Measurements from ENCODE around the gene DAP. TPM values are rescaled to one million over a fixed set of nuclear protein-coding genes. Genes with fewer than 3 reads are reported as not detected.

Gene DAP
- total RNA-seq, 1 experiment from 2014 or later: 47.2 TPM

DNA sequence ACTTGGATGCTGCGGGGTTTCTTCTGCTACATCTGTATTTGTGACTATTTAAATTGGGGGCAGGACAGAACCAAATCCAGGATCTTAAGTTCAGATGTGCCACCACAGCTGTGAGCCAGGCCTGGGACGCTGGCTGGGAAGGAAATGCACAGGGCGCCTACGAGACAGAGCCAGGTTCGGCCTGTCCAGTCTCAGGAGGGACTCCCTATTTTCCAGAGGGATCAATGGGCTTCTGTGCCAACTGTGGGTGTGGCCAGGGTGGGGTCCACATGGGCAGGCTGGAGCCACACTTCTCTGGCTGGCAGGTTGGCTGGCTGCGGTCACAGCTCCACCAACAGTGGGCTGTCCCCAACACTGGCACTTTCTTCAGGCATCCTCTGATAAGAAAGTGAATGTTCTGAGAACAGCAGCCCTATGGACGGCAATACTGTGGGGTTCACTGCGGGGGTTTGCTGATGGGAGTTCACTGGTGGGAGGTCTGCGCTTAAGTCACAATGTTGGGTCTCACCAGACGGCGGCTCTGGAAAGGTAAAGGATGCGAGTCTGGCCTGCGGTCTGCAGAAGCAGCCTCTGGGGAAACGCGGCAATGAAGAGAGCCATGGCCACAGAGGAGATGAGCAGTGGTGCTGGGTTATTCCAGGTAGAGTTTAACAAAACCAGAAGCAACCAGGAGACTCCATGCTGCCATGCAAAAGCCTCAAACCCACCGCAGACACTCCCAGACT, 78.1 kb downstream of the DAP start:
- no peak overlapping the region for H3K27ac ChIP-seq (ENCODE audit: insufficient read length, low read depth, low read length)
- no peak overlapping the region for H3K9ac ChIP-seq (ENCODE audit: extremely low read depth, insufficient read length, low read length)
- Mint-ChIP-seq H3K4me3 (no peak overlapping the region), H3K36me3 (ENCODE audit: insufficient read depth in 1 of 3, low read depth in 3 of 3) (peaks cover 19 to 46% (median 27%) of the 10 kb centered on the region in 3 experiments), H3K9me3 (peaks cover 12 to 16% of the 10 kb centered on the region in 2 experiments; a peak in 4 of 5 replicates), H3K4me1 (peaks cover 17 to 19% of the 10 kb centered on the region in 2 experiments), H3K27me3 (ENCODE audit: low read depth) (no peaks in the 10 kb centered on the region), H3K27ac (peak overlapping the region in 2 of 3 experiments; percentile 1 to 34; a peak in 1 of 7 replicates)
- no peak overlapping the region for H2BK15ac ChIP-seq (ENCODE audit: low read depth, low read length)
- H3K79me2 ChIP-seq (ENCODE audit: insufficient read depth, low read length): no peaks in the 10 kb centered on the region
- H3K79me1 ChIP-seq (ENCODE audit: insufficient read depth, low read depth, low read length, poor library complexity, severe bottlenecking): no peaks in the 10 kb centered on the region
- no peak overlapping the region for H3K4ac ChIP-seq (ENCODE audit: low read depth, low read length)
- no peaks in the 10 kb centered on the region for H3K9me3 ChIP-seq (ENCODE audit: control insufficient read depth, low read depth, low read length)
- H3K4me1 ChIP-seq (ENCODE audit: insufficient read depth, low read length): peaks cover 4% of the 10 kb centered on the region; the same call in 1 of the 2 replicates
- H3K14ac ChIP-seq (ENCODE audit: insufficient read depth, low read length): no peak overlapping the region
- no peaks in the 10 kb centered on the region for H3K23me2 ChIP-seq (ENCODE audit: insufficient read length, low read depth, low read length, poor library complexity, severe bottlenecking)
- H4K5ac ChIP-seq (ENCODE audit: insufficient read length, low read depth, low read length): no peak overlapping the region
- WGBS (ENCODE audit: extremely low coverage, insufficient read length, low lambda C conversion rate): no CpG with 5 or more reads among the region's 16 CpGs
- H2BK120ac ChIP-seq (ENCODE audit: low read depth, low read length, poor library complexity, severe bottlenecking): no peak overlapping the region
- no peak overlapping the region for H2AK5ac ChIP-seq (ENCODE audit: insufficient read length, low read length)
- no peaks in the 10 kb centered on the region for H3K27me3 ChIP-seq (ENCODE audit: insufficient read depth, low read length)
- no peak overlapping the region for H3K18ac ChIP-seq (ENCODE audit: insufficient read length, low read depth, low read length)
- no peak for DNase-seq
- H2BK12ac ChIP-seq (ENCODE audit: insufficient read length, low read depth, low read length): no peak overlapping the region
- no peak overlapping the region for H4K91ac ChIP-seq (ENCODE audit: insufficient read length, low read depth, low read length)
- H2BK20ac ChIP-seq (ENCODE audit: low read depth, low read length, poor library complexity, severe bottlenecking): no peak overlapping the region
- H3K4me2 ChIP-seq (ENCODE audit: insufficient read depth, insufficient read length, low read length): no peak overlapping the region
- H4K8ac ChIP-seq (replicated peaks; ENCODE audit: insufficient read length, low read depth, low read length): no peak overlapping the region
- no peak overlapping the region for H2BK5ac ChIP-seq (ENCODE audit: insufficient read length, low read length)
- no peak overlapping the region for H3K23ac ChIP-seq (ENCODE audit: insufficient read length, low read depth, low read length)
- H2AFZ ChIP-seq (ENCODE audit: low read length): no peak overlapping the region
- H4K20me1 ChIP-seq (ENCODE audit: control insufficient read depth, insufficient read depth, insufficient read length): no peaks in the 10 kb centered on the region
- TF ChIP-seq, protein P1, sequence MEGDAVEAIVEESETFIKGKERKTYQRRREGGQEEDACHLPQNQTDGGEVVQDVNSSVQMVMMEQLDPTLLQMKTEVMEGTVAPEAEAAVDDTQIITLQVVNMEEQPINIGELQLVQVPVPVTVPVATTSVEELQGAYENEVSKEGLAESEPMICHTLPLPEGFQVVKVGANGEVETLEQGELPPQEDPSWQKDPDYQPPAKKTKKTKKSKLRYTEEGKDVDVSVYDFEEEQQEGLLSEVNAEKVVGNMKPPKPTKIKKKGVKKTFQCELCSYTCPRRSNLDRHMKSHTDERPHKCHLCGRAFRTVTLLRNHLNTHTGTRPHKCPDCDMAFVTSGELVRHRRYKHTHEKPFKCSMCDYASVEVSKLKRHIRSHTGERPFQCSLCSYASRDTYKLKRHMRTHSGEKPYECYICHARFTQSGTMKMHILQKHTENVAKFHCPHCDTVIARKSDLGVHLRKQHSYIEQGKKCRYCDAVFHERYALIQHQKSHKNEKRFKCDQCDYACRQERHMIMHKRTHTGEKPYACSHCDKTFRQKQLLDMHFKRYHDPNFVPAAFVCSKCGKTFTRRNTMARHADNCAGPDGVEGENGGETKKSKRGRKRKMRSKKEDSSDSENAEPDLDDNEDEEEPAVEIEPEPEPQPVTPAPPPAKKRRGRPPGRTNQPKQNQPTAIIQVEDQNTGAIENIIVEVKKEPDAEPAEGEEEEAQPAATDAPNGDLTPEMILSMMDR (conservative IDR thresholded peaks at IDR 0.05): no peak
- H3T11ph ChIP-seq (ENCODE audit: low read length): no peak overlapping the region
- H3K56ac ChIP-seq (ENCODE audit: insufficient read length, low read depth, low read length): no peak overlapping the region

Data from H9 (cell line).